Upper lobe of left lung (tissue), 6 donors: ENCODE results near the gene IP6K3. TPM values are rescaled to one million over a fixed set of nuclear protein-coding genes. Genes with fewer than 3 reads are reported as not detected.

Source experiments
- ATAC-seq, 2 donors: fragments of 200-7000 bp; cut with Tn5 transposase; one replicate each; pipeline ENCODE4 v1.9.1; 2022; ENCODE audit warnings: mild to moderate bottlenecking in 2 of 2, moderate library complexity in 2 of 2; ENCODE audit not compliant: low FRiP score in 2 of 2
- DNase-seq, 2 donors: peaks; one replicate each; pipeline ENCODE4 v3.0.0-alpha.2; 2019 to 2020
- H3K27ac ChIP-seq, 4 donors: fragments of 200-600 bp; sonication (generic); one replicate each; pipeline ENCODE4 v1.5.1; 2016 to 2019
- H3K27me3 ChIP-seq, 4 donors: fragments of 200-600 bp; sonication (generic); one replicate each; pipeline ENCODE4 v1.5.1; 2017 to 2019
- H3K36me3 ChIP-seq, 4 donors: fragments of 200-600 bp; sonication (generic); one replicate each; pipeline ENCODE4 v1.5.1; 2016 to 2019
- H3K4me1 ChIP-seq, 4 donors: fragments of 200-600 bp; sonication (generic); one replicate each; pipeline ENCODE4 v1.5.1; 2018 to 2019
- H3K4me3 ChIP-seq, 4 donors: fragments of 200-600 bp; sonication (generic); one replicate each; pipeline ENCODE4 v1.5.1; 2017 to 2019; ENCODE audit warnings: mild to moderate bottlenecking in 2 of 4, moderate library complexity in 1 of 4
- H3K9me3 ChIP-seq, 4 donors: fragments of 200-600 bp; sonication (generic); one replicate each; pipeline ENCODE4 v1.5.1; 2018 to 2019
- EP300 ChIP-seq, 4 donors: sonication (generic); formaldehyde crosslinking; IDR thresholded peaks; one replicate each; pipeline ENCODE4 v1.5.1; 2017; ENCODE audit warnings: antibody characterized with exemption in 4 of 4, control low read depth in 2 of 4
- POLR2A ChIP-seq, 4 donors: fragments of 450-650 bp; IDR thresholded peaks; one replicate each; pipeline ENCODE4 v1.5.1; 2016 to 2017; ENCODE audit warnings: antibody characterized with exemption in 4 of 4, mild to moderate bottlenecking in 2 of 4
- POLR2AphosphoS5 ChIP-seq, 2 donors: sonication (generic); formaldehyde crosslinking; IDR thresholded peaks; one replicate each; pipeline ENCODE4 v1.5.1; 2017; ENCODE audit warnings: antibody characterized with exemption in 2 of 2
- WGBS, 2 donors: methylation state at CpG; one replicate each; pipeline ENCODE4 v1.1.5; 2017 to 2018; 5-methylcytosine and 5-hydroxymethylcytosine counted together
- total RNA-seq, 6 donors: library from RNA; depleted of rRNA in 4 of 6; stranded (reverse); fragments of >200 nt in 4 of 6; gene quantifications; one replicate each; pipeline versions ENCODE4 v1.1.0 to v1.2.1, GENCODE V29; 2016 to 2021
- TF ChIP-seq, protein P1 (sequence below), 6 experiments: fragments of 450-650 bp in 4 of 6; fragments of 200-600 bp in 2 of 6; sonication (generic) in 2 of 6; IDR thresholded peaks; one replicate each; pipeline ENCODE4 v1.5.1; 2016 to 2019; ENCODE audit warnings: antibody characterized with exemption in 6 of 6
- donor health status: DM: no; HTN: no; CAD: no; lungs with moderate emphysema.
- donor health status: DM: no; HTN: yes; CAD: no; lungs with severe emphysema.

The IP6K3 gene
- total RNA-seq, 6 donors from 2014 or later = 1.9 to 11.5 (median 4.9) TPM

DNA sequence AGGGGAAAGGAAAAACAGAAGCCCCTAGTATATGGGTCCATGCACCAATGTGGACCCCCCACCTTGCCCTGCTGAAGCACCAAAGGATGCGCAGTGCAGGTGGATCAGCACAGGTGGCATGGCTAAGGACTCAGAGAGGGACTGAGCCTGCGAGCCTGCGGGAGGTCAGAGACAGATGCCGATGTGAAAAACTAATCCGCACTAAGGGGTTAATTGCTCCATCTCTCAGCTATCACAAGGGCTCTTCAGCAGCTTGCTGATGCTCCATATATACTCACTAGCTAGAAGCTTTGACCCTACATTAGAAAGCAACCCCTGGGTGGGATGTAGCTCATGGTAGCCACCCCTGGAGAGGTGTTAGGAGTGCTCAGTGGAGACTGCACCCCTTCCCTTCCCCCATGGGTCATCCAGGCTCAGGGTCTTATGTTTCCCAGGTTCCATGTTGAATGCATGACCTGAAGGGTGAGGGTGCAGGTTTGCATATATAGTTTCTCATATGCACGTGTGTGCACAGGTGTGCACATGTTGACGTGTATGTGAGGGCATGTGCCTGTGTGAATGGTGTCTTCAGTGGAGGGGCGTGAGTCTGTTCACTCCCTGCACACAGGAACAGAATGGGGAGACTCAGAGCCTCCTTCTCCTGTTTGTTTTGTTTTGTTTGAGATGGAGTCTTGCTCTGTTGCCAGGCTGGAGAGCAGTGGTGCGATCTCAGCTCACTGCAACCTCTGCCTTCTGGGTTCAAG is 13.4 kb upstream of the IP6K3 start:
- no peaks in the 10 kb centered on the region for H3K9me3 ChIP-seq
- ATAC-seq (no peak), DNase-seq (no peak)
- H3K4me3 ChIP-seq = no peak overlapping the region
- 90 to 94% methylated on average over 8 to 9 of the region's 9 CpGs for WGBS, 2 donors
- H3K27me3 ChIP-seq = no peaks in the 10 kb centered on the region
- no peaks in the 10 kb centered on the region for H3K36me3 ChIP-seq
- TF ChIP-seq POLR2AphosphoS5 (IDR thresholded peaks at IDR 0.05) (no peak), POLR2A (IDR thresholded peaks at IDR 0.05) (no peak), EP300 (IDR thresholded peaks at IDR 0.05) (no peak)
- TF ChIP-seq, protein P1, sequence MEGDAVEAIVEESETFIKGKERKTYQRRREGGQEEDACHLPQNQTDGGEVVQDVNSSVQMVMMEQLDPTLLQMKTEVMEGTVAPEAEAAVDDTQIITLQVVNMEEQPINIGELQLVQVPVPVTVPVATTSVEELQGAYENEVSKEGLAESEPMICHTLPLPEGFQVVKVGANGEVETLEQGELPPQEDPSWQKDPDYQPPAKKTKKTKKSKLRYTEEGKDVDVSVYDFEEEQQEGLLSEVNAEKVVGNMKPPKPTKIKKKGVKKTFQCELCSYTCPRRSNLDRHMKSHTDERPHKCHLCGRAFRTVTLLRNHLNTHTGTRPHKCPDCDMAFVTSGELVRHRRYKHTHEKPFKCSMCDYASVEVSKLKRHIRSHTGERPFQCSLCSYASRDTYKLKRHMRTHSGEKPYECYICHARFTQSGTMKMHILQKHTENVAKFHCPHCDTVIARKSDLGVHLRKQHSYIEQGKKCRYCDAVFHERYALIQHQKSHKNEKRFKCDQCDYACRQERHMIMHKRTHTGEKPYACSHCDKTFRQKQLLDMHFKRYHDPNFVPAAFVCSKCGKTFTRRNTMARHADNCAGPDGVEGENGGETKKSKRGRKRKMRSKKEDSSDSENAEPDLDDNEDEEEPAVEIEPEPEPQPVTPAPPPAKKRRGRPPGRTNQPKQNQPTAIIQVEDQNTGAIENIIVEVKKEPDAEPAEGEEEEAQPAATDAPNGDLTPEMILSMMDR (IDR thresholded peaks at IDR 0.05) = no peak
- peaks cover 0 to 8% (median 4%) of the 10 kb centered on the region in 4 donors for H3K4me1 ChIP-seq
- H3K27ac ChIP-seq = no peak overlapping the region

DNA sequence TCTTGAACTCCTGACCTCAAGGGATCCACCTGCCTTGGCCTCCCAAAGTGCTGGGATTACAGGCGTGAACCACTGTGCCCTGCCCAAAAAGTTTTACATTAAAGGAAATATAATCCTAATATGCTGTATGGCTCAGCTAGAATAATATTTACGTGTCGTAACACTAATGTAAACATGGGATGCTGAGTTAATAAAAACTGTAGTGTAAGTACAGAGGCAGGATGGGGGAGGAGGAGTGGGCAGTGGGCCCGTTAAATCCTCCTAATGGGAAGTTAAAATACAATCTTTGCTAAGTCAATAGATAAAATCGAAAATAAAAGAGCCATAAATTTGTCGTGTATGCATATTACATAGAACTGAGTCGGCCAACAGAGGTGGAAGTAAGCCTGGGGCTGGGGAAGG is 12.1 kb upstream of the IP6K3 start:
- Histone ChIP-seq H3K36me3 (no peaks in the 10 kb centered on the region), H3K27ac (no peak overlapping the region), H3K27me3 (no peaks in the 10 kb centered on the region), H3K9me3 (no peaks in the 10 kb centered on the region), H3K4me3 (no peak overlapping the region), H3K4me1 (peaks cover 0 to 8% (median 4%) of the 10 kb centered on the region in 4 donors)
- TF ChIP-seq EP300 (IDR thresholded peaks at IDR 0.05) (no peak), POLR2A (IDR thresholded peaks at IDR 0.05) (no peak), POLR2AphosphoS5 (IDR thresholded peaks at IDR 0.05) (no peak)
- TF ChIP-seq, protein P1 (IDR thresholded peaks at IDR 0.05) = no peak
- no peak for DNase-seq
- no peak for ATAC-seq
- WGBS, 2 donors = 43 to 45% methylated on average over 7 of the region's 7 CpGs

DNA sequence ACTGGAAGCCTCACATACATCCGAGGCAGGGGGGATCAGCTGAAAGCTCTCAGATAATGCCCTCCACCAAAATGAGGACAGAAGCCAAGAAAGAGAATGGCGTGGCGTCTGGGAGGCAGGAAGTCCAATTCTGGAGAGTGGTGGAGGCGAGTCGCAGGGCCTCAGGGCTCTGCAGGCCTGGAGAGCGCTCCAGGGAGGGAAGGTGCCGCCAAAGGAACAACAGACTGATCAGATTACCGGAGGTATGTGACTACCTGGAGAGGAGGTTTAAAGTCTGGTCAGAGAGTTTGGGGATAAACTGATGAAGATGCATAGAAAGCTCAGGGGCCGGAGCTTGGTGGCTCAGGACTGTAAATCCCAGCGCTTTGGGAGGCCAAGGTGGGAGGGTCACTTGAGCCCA is 11.2 kb upstream of the IP6K3 start:
- DNase-seq (no peak), ATAC-seq (no peak)
- peaks cover 0 to 8% (median 4%) of the 10 kb centered on the region in 4 donors for H3K4me1 ChIP-seq
- no peaks in the 10 kb centered on the region for H3K9me3 ChIP-seq
- TF ChIP-seq POLR2AphosphoS5 (IDR thresholded peaks at IDR 0.05) = no peak
- TF ChIP-seq POLR2A (IDR thresholded peaks at IDR 0.05) = no peak
- TF ChIP-seq, protein P1 (IDR thresholded peaks at IDR 0.05) = no peak
- no peak for TF ChIP-seq EP300 (IDR thresholded peaks at IDR 0.05)
- H3K27ac ChIP-seq = no peak overlapping the region
- H3K4me3 ChIP-seq = no peak overlapping the region
- 84 to 89% methylated on average over 10 of the region's 10 CpGs for WGBS, 2 donors
- H3K27me3 ChIP-seq = no peaks in the 10 kb centered on the region
- H3K36me3 ChIP-seq = no peaks in the 10 kb centered on the region

DNA sequence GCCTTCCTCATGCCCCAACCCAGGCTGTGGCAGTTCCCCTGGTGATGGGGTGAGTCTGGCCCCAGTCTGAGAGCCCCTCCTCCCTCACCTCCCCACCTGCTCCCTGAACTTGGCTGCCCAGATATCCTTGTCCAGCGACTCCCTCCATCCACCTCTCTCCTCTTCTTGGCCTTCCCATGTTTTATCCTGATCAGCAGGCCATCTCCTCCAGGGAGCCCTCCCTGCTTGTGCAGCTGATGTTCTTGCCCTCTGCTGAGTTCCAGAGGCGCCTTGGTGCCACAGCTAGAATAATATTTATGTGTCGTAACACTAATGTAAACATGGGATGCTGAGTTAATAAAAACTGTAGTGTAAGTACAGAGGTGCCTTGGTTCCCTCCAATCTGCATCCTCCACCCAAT is 10.4 kb upstream of the IP6K3 start:
- ATAC-seq = no peak
- H3K27ac ChIP-seq = no peak overlapping the region
- H3K4me3 ChIP-seq = no peak overlapping the region
- peaks cover 0 to 8% (median 4%) of the 10 kb centered on the region in 4 donors for H3K4me1 ChIP-seq
- TF ChIP-seq, protein P1 (IDR thresholded peaks at IDR 0.05) = no peak
- TF ChIP-seq POLR2A (IDR thresholded peaks at IDR 0.05) (no peak), EP300 (IDR thresholded peaks at IDR 0.05) (no peak), POLR2AphosphoS5 (IDR thresholded peaks at IDR 0.05) (no peak)
- DNase-seq = no peak
- no peaks in the 10 kb centered on the region for H3K36me3 ChIP-seq
- H3K9me3 ChIP-seq = no peaks in the 10 kb centered on the region
- 58 to 71% methylated on average over 3 of the region's 3 CpGs for WGBS, 2 donors
- no peaks in the 10 kb centered on the region for H3K27me3 ChIP-seq
